Activated CD4-positive, alpha-beta T cell treated with anti-CD3 and anti-CD28 coated beads for 36 hours (primary cell): ENCODE results near the gene PRIMPOL. TPM values are rescaled to one million over a fixed set of nuclear protein-coding genes. Genes with fewer than 3 reads are reported as not detected.
"Not testable (repeated sequence)": the region's sequence is repeated elsewhere in the genome, so short reads cannot be mapped to it uniquely, and the experiment has no call there.

ENCODE experiments used
- ATAC-seq: fragments of 200-7000 bp; cut with Tn5 transposase; one replicate; pipeline ENCODE4 v1.10.0; 2021; ENCODE audit warnings: mild to moderate bottlenecking, moderate library complexity
- CTCF ChIA-PET: fragments of 350-600 bp; sonication (Branson Sonifier 250); formaldehyde crosslinking; loops from one replicate; lab custom pipeline; 2021; ENCODE audit warnings: antibody characterized with exemption; lab: Charles Lee
- POLR2A ChIA-PET: fragments of 350-600 bp; sonication (Branson Sonifier 250); formaldehyde crosslinking; loops from one replicate; lab custom pipeline; 2021; ENCODE audit warnings: antibody characterized with exemption, inconsistent platforms; lab: Charles Lee
- DNase-seq: peaks from one replicate; pipeline ENCODE4 v3.0.0-alpha.2; 2020
- H3K27ac Mint-ChIP-seq: one replicate; pipeline ENCODE4 v1.8.0; 2021; ENCODE audit warnings: mixed read lengths
- H3K27me3 Mint-ChIP-seq: one replicate; pipeline ENCODE4 v1.8.0; 2021; ENCODE audit warnings: mixed read lengths
- H3K36me3 Mint-ChIP-seq: one replicate; pipeline ENCODE4 v1.8.0; 2021; ENCODE audit warnings: low read depth, mixed read lengths
- H3K4me1 Mint-ChIP-seq: one replicate; pipeline ENCODE4 v1.8.0; 2021; ENCODE audit warnings: mixed read lengths
- H3K4me3 Mint-ChIP-seq: one replicate; pipeline ENCODE4 v1.8.0; 2021; ENCODE audit warnings: mild to moderate bottlenecking, moderate library complexity, mixed read lengths
- H3K9me3 Mint-ChIP-seq: one replicate; pipeline ENCODE4 v1.8.0; 2021; ENCODE audit warnings: low read depth, mixed read lengths
- intact Hi-C, 2 experiments: fragments of 100-400 bp; cut with DNase I in 1 of 2; cut with micrococcal nuclease in 1 of 2; formaldehyde crosslinking; loops; one replicate each; pipeline versions ENCODE4 v1.14.2 to v1.15.1; 2022 to 2024; cut with DNase I, micrococcal nuclease
- total RNA-seq, 2 experiments: library from RNA; stranded (reverse); gene quantifications; one replicate each; pipeline ENCODE4 v1.2.3, GENCODE V29; 2021

Gene PRIMPOL
- total RNA-seq, 2 experiments from 2014 or later: 20.4 to 24.3 TPM

GRCh38 chr4:184651899-184652298 lies 2.4 kb downstream of the PRIMPOL start:
- Mint-ChIP-seq H3K4me3 (no peak overlapping the region), H3K27me3 (no peaks in the 10 kb centered on the region), H3K27ac (no peak overlapping the region), H3K36me3 (peaks cover 29% of the 10 kb centered on the region), H3K9me3 (no peaks in the 10 kb centered on the region), H3K4me1 (peaks cover 27% of the 10 kb centered on the region)
- DNase-seq (no peak), ATAC-seq (no peak)
- ChIA-PET CTCF (no interaction called here), POLR2A (no interaction called here)
- intact Hi-C loops: no loop called here

- POLR2A ChIA-PET, ATAC-seq, H3K9me3 Mint-ChIP-seq, H3K27ac Mint-ChIP-seq, DNase-seq, intact Hi-C loops, H3K27me3 Mint-ChIP-seq, H3K4me3 Mint-ChIP-seq, CTCF ChIA-PET: not testable (repeated sequence)
- peaks cover 19% of the 10 kb centered on the region for H3K4me1 Mint-ChIP-seq
- peaks cover 26% of the 10 kb centered on the region for H3K36me3 Mint-ChIP-seq
Measured at GRCh38 chr4:184652681-184653080, 3.1 kb downstream of the PRIMPOL start.

- DNase-seq: no peak
- ChIA-PET POLR2A (no interaction called here), CTCF (no interaction called here)
- Mint-ChIP-seq H3K27me3 (no peaks in the 10 kb centered on the region), H3K9me3 (no peaks in the 10 kb centered on the region), H3K27ac (peak overlapping the region; percentile 1), H3K4me1 (peaks cover 15% of the 10 kb centered on the region), H3K36me3 (peaks cover 18% of the 10 kb centered on the region), H3K4me3 (no peak overlapping the region)
- intact Hi-C loops: no loop called here
- no peak for ATAC-seq
Measured at GRCh38 chr4:184653650-184654049, 4.1 kb downstream of the PRIMPOL start.

GRCh38 chr4:184655889-184656869 lies 6.6 kb downstream of the PRIMPOL start:
- peaks cover 6% of the 10 kb centered on the region for H3K4me1 Mint-ChIP-seq
- ATAC-seq (no peak), DNase-seq (no peak)
- no peak overlapping the region for H3K4me3 Mint-ChIP-seq
- POLR2A ChIA-PET: no interaction called here
- peaks cover 22% of the 10 kb centered on the region for H3K36me3 Mint-ChIP-seq
- intact Hi-C loops: no loop called here
- no peaks in the 10 kb centered on the region for H3K9me3 Mint-ChIP-seq
- H3K27me3 Mint-ChIP-seq: no peaks in the 10 kb centered on the region
- H3K27ac Mint-ChIP-seq: no peak overlapping the region
- CTCF ChIA-PET: interaction anchor here (0.6 kb wide), 1 partner anchor 440 kb away, joined by 3 read pairs; no protein-coding TSS in a partner anchor

GRCh38 chr4:184657144-184657543 lies 7.6 kb downstream of the PRIMPOL start:
- Mint-ChIP-seq H3K36me3 (peaks cover 19% of the 10 kb centered on the region), H3K4me1 (peaks cover 1% of the 10 kb centered on the region), H3K27me3 (no peaks in the 10 kb centered on the region), H3K27ac (no peak overlapping the region), H3K4me3 (no peak overlapping the region), H3K9me3 (no peaks in the 10 kb centered on the region)
- CTCF ChIA-PET: interaction anchor here (0.6 kb wide), 1 partner anchor 439 kb away, joined by 3 read pairs; no protein-coding TSS in a partner anchor
- ATAC-seq: no peak
- POLR2A ChIA-PET: no interaction called here
- DNase-seq: no peak
- intact Hi-C loops: no loop called here

- H3K4me3 Mint-ChIP-seq, intact Hi-C loops, DNase-seq, CTCF ChIA-PET, H3K9me3 Mint-ChIP-seq, H3K4me1 Mint-ChIP-seq, ATAC-seq, H3K27ac Mint-ChIP-seq, H3K27me3 Mint-ChIP-seq, POLR2A ChIA-PET: not testable (repeated sequence)
- peaks cover 19% of the 10 kb centered on the region for H3K36me3 Mint-ChIP-seq
Measured at GRCh38 chr4:184657820-184658219, 8.3 kb downstream of the PRIMPOL start.

GRCh38 chr4:184660978-184661377 lies 11.4 kb downstream of the PRIMPOL start:
- Mint-ChIP-seq H3K4me3 (no peak overlapping the region), H3K36me3 (peaks cover 21% of the 10 kb centered on the region), H3K9me3 (no peaks in the 10 kb centered on the region), H3K4me1 (no peaks in the 10 kb centered on the region), H3K27ac (no peak overlapping the region), H3K27me3 (no peaks in the 10 kb centered on the region)
- ATAC-seq (no peak), DNase-seq (no peak)
- POLR2A ChIA-PET: no interaction called here
- intact Hi-C loops: no loop called here
- CTCF ChIA-PET: interaction anchor here (0.5 kb wide), 1 partner anchor 75 kb away, joined by 3 read pairs; no protein-coding TSS in a partner anchor

GRCh38 chr4:184662236-184662635 lies 12.7 kb downstream of the PRIMPOL start:
- intact Hi-C loops: no loop called here
- CTCF ChIA-PET: interaction anchor here (0.7 to 1.4 kb wide), 3 partner anchors 16 to 396 kb away, joined by 3 read pairs; no protein-coding TSS in a partner anchor

GRCh38 chr4:184664445-184665210 lies 15.1 kb downstream of the PRIMPOL start:
- no peak overlapping the region for H3K27ac Mint-ChIP-seq
- ChIA-PET CTCF (interaction anchor here (0.6 kb wide), 1 partner anchor 470 kb away, joined by 3 read pairs; no protein-coding TSS in a partner anchor), POLR2A (no interaction called here)
- peak; percentile 68 for ATAC-seq
- H3K36me3 Mint-ChIP-seq: peaks cover 34% of the 10 kb centered on the region
- no peaks in the 10 kb centered on the region for H3K27me3 Mint-ChIP-seq
- no peaks in the 10 kb centered on the region for H3K9me3 Mint-ChIP-seq
- peaks cover 19% of the 10 kb centered on the region for H3K4me1 Mint-ChIP-seq
- intact Hi-C loops: no loop called here
- H3K4me3 Mint-ChIP-seq: no peak overlapping the region
- peak; percentile 11 for DNase-seq

More at GRCh38 chr4:184662236-184662635, 12.7 kb downstream of the PRIMPOL start:
- DNase-seq (no peak), ATAC-seq (no peak)
- POLR2A ChIA-PET: no interaction called here
- Mint-ChIP-seq H3K27me3 (no peaks in the 10 kb centered on the region), H3K4me3 (no peak overlapping the region), H3K36me3 (peaks cover 20% of the 10 kb centered on the region), H3K27ac (no peak overlapping the region), H3K4me1 (no peaks in the 10 kb centered on the region), H3K9me3 (no peaks in the 10 kb centered on the region)

- no peak overlapping the region for H3K27ac Mint-ChIP-seq
- no peak overlapping the region for H3K4me3 Mint-ChIP-seq
- intact Hi-C loops: no loop called here
- H3K36me3 Mint-ChIP-seq: peaks cover 27% of the 10 kb centered on the region
- H3K4me1 Mint-ChIP-seq: peaks cover 22% of the 10 kb centered on the region
- ChIA-PET CTCF (interaction anchor here (0.6 to 1.0 kb wide), 2 partner anchors 55 to 64 kb away, joined by 3 read pairs; no protein-coding TSS in a partner anchor), POLR2A (no interaction called here)
- no peak for ATAC-seq
- no peak for DNase-seq
- no peaks in the 10 kb centered on the region for H3K9me3 Mint-ChIP-seq
- no peaks in the 10 kb centered on the region for H3K27me3 Mint-ChIP-seq
Measured at GRCh38 chr4:184666670-184667069, 17.1 kb downstream of the PRIMPOL start.

- CTCF ChIA-PET: no interaction called here
- H3K9me3 Mint-ChIP-seq: no peaks in the 10 kb centered on the region
- intact Hi-C loops: no loop called here
- no peaks in the 10 kb centered on the region for H3K27me3 Mint-ChIP-seq
- H3K4me3 Mint-ChIP-seq: no peak overlapping the region
- H3K36me3 Mint-ChIP-seq: peaks cover 37% of the 10 kb centered on the region
- POLR2A ChIA-PET: no interaction called here
- DNase-seq (no peak), ATAC-seq (peak; percentile 37)
- peak overlapping the region; percentile 44 for H3K27ac Mint-ChIP-seq
- H3K4me1 Mint-ChIP-seq: peaks cover 22% of the 10 kb centered on the region
Measured at GRCh38 chr4:184668096-184668495, 18.6 kb downstream of the PRIMPOL start.
